ENCODE results near the gene GRM7.

DNA sequence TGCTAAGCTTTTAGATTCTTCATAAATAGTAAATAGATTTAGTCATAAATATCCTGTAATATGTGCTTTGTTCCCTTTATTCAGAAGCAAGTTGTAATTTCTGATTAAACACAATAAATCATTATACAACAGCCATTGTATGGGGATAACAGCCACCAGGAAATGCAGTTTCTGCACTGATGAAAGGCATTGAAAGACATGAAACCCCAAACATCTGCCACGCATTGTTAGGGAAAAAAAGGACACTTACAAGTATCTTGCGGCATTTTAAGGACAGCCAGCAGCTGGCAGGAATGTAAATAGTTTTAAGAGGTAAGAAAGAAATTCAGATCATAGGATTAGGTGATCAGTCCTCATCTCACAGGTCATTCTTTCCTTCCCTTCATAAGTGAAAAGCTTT is 839.6 kb downstream of the GRM7 start:
- TF ChIP-seq, protein P1, sequence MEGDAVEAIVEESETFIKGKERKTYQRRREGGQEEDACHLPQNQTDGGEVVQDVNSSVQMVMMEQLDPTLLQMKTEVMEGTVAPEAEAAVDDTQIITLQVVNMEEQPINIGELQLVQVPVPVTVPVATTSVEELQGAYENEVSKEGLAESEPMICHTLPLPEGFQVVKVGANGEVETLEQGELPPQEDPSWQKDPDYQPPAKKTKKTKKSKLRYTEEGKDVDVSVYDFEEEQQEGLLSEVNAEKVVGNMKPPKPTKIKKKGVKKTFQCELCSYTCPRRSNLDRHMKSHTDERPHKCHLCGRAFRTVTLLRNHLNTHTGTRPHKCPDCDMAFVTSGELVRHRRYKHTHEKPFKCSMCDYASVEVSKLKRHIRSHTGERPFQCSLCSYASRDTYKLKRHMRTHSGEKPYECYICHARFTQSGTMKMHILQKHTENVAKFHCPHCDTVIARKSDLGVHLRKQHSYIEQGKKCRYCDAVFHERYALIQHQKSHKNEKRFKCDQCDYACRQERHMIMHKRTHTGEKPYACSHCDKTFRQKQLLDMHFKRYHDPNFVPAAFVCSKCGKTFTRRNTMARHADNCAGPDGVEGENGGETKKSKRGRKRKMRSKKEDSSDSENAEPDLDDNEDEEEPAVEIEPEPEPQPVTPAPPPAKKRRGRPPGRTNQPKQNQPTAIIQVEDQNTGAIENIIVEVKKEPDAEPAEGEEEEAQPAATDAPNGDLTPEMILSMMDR (IDR thresholded peaks at IDR 0.05; ENCODE audit: low read length), result no peak
- no peak for TF ChIP-seq EZH2phosphoT487 (IDR thresholded peaks at IDR 0.05; ENCODE audit: low read length)
